ENCODE measurements around the gene MARK4. TPM values are rescaled to one million over a fixed set of nuclear protein-coding genes. Genes with fewer than 3 reads are reported as not detected.

Gene MARK4
- total RNA-seq, 1 experiment from 2014 or later: 37.7 TPM

DNA sequence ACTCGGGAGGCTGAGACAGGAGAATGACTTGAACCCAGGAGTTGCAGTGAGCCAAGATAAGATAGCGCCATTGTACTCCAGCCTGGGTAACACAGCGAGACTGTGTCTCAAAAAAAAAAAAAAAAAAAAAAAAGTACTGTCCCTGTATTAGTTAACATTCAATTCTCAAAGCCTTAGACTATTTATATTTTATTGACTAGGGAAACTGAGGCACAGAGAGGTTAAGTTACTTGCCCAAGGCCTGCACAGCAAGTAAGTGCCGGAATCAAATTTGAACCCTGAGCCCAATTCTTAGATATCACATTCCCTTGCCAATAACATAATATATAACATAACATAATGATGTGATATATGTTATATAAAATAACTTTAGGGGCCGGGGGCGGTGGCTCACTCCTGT is 88.6 kb downstream of the MARK4 start:
- Histone ChIP-seq H3K27ac (ENCODE audit: low read depth, low read length) (no peak overlapping the region), H2AFZ (ENCODE audit: low read depth, low read length, poor library complexity, severe bottlenecking) (no peak overlapping the region), H3K4me1 (ENCODE audit: control insufficient read depth in 1 of 2, insufficient read depth in 2 of 2, low read length in 2 of 2) (peaks cover 17 to 53% of the 10 kb centered on the region in 2 experiments), H3K9ac (ENCODE audit: low read length) (no peak overlapping the region), H3K27me3 (ENCODE audit: insufficient read depth, low read length) (no peaks in the 10 kb centered on the region), H3K9me3 (ENCODE audit: control insufficient read depth in 1 of 2, insufficient read depth in 1 of 2, low read depth in 1 of 2, low read length in 2 of 2) (no peaks in the 10 kb centered on the region), H4K20me1 (ENCODE audit: insufficient read depth) (no peaks in the 10 kb centered on the region), H3K4me2 (ENCODE audit: low read length) (no peak overlapping the region), H3K9me2 (ENCODE audit: insufficient read depth) (no peaks in the 10 kb centered on the region), H3K36me3 (ENCODE audit: control insufficient read depth in 1 of 2, insufficient read depth in 2 of 2, low read length in 2 of 2) (no peaks in the 10 kb centered on the region), H3K4me3 (replicated peaks in 1 of 2; ENCODE audit: low read depth in 1 of 2, low read length in 2 of 2) (no peak overlapping the region), H3K79me2 (ENCODE audit: insufficient read depth, low read length) (0 out of 2 replicates have a peak, but pooled peaks cover 3% of the 10 kb centered on the region)
- CTCF ChIA-PET: interaction anchor here (1.1 to 1.8 kb wide), 4 partner anchors 63 to 350 kb away, joined by 3 to 5 read pairs (median 4); no protein-coding TSS in a partner anchor
- POLR2A ChIA-PET: no interaction called here
- intact Hi-C loops (cut with micrococcal nuclease): loop anchor here (2.0 to 5.0 kb wide), 5 partner anchors 91 to 537 kb away; partner anchors contain the start of genes BLOC1S3, GEMIN7, TRAPPC6A and ZNF296
- TF ChIP-seq CEBPB (IDR thresholded peaks at IDR 0.05; ENCODE audit: low read depth) (no peak), TCF7L2 (IDR thresholded peaks at IDR 0.05; ENCODE audit: borderline replicate concordance, extremely low read depth, insufficient read depth, insufficient read length) (no peak), POLR2AphosphoS5 (IDR thresholded peaks at IDR 0.05; ENCODE audit: low read depth, low read length) (no peak), FOSL1 (IDR thresholded peaks at IDR 0.05; ENCODE audit: low read depth) (no peak), ELF1 (IDR thresholded peaks at IDR 0.05; ENCODE audit: borderline replicate concordance, low read depth) (no peak), EZH2 (IDR thresholded peaks at IDR 0.05) (no peak), ZNF274 (IDR thresholded peaks at IDR 0.05; ENCODE audit: low read depth, low read length) (no peak)
- TF ChIP-seq, protein P1, sequence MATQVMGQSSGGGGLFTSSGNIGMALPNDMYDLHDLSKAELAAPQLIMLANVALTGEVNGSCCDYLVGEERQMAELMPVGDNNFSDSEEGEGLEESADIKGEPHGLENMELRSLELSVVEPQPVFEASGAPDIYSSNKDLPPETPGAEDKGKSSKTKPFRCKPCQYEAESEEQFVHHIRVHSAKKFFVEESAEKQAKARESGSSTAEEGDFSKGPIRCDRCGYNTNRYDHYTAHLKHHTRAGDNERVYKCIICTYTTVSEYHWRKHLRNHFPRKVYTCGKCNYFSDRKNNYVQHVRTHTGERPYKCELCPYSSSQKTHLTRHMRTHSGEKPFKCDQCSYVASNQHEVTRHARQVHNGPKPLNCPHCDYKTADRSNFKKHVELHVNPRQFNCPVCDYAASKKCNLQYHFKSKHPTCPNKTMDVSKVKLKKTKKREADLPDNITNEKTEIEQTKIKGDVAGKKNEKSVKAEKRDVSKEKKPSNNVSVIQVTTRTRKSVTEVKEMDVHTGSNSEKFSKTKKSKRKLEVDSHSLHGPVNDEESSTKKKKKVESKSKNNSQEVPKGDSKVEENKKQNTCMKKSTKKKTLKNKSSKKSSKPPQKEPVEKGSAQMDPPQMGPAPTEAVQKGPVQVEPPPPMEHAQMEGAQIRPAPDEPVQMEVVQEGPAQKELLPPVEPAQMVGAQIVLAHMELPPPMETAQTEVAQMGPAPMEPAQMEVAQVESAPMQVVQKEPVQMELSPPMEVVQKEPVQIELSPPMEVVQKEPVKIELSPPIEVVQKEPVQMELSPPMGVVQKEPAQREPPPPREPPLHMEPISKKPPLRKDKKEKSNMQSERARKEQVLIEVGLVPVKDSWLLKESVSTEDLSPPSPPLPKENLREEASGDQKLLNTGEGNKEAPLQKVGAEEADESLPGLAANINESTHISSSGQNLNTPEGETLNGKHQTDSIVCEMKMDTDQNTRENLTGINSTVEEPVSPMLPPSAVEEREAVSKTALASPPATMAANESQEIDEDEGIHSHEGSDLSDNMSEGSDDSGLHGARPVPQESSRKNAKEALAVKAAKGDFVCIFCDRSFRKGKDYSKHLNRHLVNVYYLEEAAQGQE (IDR thresholded peaks at IDR 0.05; ENCODE audit: low read depth): no peak
- RAD21 ChIA-PET (ENCODE audit: low non-redundant PET in 1 of 2, low total read pairs in 2 of 2, uncharacterized antibody in 2 of 2, unreplicated experiment in 2 of 2): interaction anchor here in 1 of 2 experiments (1.2 kb wide), 1 partner anchor 161 kb away, joined by 4 read pairs; the partner anchor contains the start of gene BLOC1S3
- ATAC-seq (no peak), DNase-seq (ENCODE audit: low read depth, low spot score) (no peak)
- no TSS peak for BruUV-seq (replicated peaks)
